ENCODE data around the gene HYCC1.
"Not testable (repeated sequence)": the region's sequence is repeated elsewhere in the genome, so short reads cannot be mapped to it uniquely, and the experiment has no call there.

The HYCC1 gene

GRCh38 chr7:23013715-23014649 lies at the start of gene HYCC1:
TSS of gene HYCC1 (minus strand) at chr7:23014130. CDS start at chr7:22991111, 23,019 bp downstream.
- DNase-seq, result peak; percentile 75

DNA sequence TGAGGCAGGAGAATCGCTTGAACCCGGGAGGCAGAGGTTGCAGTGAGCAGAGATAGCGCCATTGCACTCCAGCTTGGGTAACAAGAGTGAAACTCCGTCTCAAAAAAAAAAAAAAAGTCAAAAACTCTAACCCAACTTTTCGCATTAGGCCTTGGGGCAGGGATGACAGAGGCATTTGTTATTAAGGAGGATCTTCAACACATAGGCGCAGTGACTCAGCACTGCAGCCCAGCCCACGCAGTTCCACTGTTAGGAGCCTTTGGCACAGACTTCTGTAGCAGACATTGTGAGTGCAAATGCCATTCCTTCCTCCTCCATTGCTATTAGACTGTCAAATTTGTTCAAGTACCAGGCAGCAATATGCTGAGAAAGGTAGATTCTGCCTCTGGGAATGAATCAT lies 48.5 kb upstream of the HYCC1 start:
- no peak for DNase-seq

GRCh38 chr7:23061327-23061726 lies 47.4 kb upstream of the HYCC1 start:
- DNase-seq, result no peak

DNA sequence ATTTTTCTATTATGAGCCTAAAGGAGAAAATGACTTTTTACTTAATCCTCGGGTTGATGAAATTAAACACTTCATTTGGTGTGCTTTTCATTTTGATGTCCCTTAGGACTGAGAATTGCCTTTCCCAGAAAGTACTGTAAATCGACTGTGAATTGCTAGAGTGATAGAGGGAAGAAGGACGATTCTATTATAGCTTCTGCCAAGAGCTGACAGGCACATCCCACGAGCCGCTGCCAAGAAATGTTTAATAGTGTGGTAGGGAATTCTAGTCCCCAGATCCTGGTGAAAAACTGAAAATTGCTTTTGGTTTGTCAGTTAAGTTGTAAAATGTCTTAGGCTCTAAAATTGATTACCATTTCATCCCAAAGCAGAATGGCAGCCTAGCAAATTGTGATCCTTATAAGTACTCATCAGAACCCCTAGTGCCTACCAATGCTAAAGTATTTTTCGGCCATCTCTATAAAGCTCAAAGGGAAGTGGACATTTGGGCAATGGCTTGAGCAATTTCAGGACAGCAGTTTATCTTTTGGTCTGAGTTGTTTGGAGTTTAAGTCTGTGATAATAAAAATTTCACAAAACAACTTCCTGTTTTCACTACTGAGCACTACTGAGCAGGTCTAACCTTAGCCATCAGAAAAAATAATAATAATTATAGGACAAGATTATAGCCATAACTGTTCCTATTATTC lies 44.6 kb upstream of the HYCC1 start:
- no peak for DNase-seq

DNA sequence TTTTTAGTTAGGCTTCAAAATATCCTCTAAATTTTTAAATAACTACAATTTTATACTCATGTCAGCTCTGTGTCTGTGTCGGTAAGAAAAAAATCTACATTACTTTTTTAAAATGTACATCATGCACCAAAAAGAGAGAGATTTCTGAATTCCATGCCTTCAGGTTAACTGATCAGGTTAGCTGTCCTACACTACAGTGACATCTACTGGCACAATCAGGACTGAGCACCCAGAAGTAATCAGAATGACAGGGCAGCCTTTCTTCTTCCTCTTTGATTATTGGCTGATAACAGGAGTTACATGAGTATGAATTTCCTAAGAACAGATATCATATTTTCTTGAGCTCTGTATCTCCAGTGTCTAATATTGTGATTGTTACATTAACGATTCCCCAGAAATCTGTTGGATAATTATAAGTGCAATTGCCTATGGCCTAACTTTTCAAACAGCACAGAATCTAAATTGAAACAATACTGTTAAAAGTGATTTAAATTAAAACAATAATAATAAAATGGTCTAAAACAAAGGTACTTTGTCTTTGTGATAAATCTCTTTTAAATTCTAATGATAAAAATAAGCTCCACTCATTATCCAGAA lies 41.8 kb upstream of the HYCC1 start:
- peak; percentile 34 for DNase-seq

DNA sequence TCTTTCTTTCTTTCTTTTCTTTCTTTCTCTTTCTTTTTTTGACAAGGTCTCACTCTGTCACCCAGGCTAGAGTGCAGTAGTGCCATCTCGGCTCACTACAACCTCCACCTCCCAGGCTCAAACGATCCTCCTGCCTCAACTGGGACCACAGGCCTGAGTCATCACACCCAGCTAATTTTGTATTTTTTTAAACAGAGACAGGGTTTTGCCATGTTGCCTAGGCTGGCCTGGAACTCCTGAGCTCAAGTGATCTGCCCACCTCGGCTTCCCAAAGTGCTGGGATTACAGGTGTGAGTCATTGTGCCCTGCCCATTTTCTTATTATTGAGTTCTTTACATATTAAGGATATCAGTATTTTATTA lies 37.2 kb upstream of the HYCC1 start:
- not testable (repeated sequence) for DNase-seq

GRCh38 chr7:23046336-23046735 lies 32.4 kb upstream of the HYCC1 start:
- DNase-seq, result not testable (repeated sequence)

DNA sequence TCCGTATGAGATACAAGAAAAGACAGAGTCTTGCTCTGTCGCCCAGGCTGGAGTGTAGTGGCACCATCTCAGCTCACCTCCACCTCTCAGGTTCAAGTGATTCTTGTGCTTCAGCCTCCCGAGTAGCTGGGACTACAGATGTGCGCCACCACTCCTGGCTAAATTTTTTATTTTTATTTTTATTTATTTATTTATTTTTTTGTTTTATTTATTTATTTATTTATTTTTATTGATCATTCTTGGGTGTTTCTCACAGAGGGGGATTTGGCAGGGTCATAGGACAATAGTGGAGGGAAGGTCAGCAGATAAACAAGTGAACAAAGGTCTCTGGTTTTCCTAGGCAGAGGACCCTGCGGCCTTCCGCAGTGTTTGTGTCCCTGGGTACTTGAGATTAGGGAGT lies 31.2 kb upstream of the HYCC1 start:
- DNase-seq, result not testable (repeated sequence)

- no peak for DNase-seq
Measured at GRCh38 chr7:23044581-23044980, 30.7 kb upstream of the HYCC1 start.

DNA sequence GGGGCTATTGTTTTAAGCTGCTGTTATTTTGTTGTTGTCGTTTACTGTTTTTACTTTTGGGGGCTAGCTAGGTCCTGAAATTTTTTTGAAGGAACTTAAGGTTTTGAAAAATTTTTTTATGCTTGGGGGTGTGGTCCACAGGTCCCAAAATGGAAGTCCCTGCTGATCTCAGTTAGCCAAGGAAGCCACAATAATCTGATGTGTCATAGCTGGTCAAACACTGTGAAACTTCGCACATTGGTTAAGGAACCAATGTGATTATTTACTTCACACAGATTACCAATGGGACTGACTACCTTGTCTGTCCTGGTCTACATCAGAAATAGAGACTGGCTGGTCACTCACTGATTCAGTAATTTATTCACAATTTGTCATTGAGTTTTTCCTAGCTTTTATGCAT lies 29.5 kb upstream of the HYCC1 start:
- no peak for DNase-seq

GRCh38 chr7:23039674-23040073 lies 25.7 kb upstream of the HYCC1 start:
- DNase-seq, result not testable (repeated sequence)

DNA sequence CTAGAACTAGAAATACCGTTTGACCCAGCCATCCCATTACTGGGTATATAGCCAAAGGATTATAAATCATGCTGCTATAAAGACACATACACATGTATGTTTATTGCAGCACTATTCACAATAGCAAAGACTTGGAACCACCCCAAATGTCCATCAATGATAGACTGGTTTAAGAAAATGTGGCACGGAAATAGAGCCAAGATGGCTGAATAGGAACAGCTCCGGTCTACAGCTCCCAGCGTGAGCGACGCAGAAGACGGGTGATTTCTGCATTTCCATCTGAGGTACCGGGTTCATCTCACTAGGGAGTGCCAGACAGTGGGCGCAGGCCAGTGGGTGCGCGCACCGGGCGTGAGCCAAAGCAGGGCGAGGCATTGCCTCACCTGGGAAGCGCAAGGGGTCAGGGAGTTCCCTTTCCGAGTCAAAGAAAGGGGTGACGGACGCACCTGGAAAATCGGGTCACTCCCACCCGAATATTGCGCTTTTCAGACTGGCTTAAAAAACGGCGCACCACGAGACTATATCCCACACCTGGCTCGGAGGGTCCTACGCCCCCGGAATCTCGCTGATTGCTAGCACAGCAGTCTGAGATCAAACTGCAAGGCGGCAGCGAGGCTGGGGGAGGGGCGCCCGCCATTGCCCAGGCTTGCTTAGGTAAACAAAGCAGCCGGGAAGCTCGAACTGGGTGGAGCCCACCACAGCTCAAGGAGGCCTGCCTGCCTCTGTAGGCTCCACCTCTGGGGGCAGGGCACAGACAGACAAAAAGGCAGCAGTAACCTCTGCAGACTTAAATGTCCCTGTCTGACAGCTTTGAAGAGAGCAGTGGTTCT lies 21.8 kb upstream of the HYCC1 start:
- not testable (repeated sequence) for DNase-seq

DNA sequence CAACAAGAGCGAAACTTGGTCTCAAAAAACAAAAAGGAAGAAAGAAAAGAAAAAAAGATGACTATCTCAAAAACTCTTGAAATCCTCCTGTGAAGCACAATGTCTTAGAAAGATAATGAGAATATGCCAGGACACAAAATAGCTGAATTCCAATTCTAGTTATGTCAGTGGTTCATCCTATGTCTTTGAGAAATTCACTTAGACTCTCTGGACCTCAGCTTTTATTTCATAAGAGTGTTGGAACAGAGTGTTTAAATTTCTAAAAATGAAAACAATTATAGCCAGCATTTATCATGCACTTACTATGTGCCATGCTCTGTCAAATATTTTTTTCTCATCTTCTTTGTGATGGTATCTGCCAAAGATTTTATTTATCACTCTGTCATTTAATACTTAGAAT lies 13.3 kb upstream of the HYCC1 start:
- DNase-seq, result no peak

GRCh38 chr7:23026164-23026563 lies 12.2 kb upstream of the HYCC1 start:
- DNase-seq, result no peak

- DNase-seq, result no peak
Measured at GRCh38 chr7:23024454-23024853, 10.5 kb upstream of the HYCC1 start.

DNA sequence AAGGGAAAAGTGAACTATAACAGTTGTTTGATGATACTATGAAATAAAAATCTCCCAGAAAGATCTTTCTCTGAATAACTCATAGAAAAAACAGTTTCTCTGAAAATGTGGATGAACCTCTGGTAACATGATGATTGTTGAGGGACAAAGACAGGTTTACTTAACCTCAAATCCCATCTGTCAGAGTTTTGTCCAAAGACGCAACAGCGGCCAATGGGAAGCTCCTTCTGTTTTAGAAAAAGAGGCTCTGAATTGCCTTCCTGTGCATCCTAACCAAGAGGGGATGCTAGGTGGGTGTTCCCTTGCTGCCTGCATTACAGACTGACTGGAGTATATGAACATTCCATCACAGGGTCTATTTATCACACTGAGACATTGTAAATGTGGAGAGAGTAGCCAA lies 8.9 kb upstream of the HYCC1 start:
- DNase-seq, result no peak

DNA sequence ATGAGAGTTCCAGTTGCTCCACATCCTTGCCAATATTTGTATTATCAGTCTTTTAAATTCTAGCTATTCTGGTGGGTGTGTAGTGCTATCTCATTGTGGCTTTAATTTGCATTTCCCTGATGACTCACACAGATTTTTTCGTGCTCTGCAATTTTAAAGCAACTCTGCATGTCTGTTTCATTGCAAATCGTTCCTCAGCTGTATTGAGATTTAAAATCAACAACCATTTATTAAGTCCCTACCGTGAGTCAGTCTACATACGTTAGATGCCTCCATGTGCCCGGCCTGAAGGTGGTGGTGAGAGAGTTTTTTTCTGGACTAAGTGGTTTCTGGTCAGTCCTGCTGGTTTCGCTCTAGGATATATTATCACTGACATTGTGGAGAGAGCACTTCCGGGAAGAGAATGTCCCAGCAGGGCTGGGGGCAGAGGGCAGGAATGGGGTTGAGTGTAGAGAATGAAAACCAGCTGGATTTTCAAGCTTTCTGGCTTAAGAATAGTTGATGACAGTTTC lies 8.4 kb upstream of the HYCC1 start:
- DNase-seq, result no peak

DNA sequence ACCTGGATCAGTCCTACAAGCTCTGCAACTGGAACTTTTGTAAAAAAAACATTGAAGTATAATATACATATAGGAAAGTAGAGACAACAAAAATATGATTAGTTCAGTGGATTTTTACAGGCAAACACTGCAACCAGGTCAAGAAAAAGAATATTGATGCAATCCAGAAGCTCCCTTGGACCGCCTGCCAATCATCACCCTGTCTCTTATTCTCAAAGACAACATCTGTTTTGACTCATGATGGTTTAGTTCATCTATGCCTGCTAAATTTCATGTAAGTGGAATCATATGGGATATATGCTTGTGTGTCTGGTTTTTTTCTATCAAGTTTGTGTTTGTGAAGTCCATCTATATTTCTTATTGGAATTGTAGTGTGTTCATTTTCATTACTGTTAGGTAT lies 7.7 kb upstream of the HYCC1 start:
- no peak for DNase-seq

- no peak for DNase-seq
Measured at GRCh38 chr7:23020742-23021401, 6.9 kb upstream of the HYCC1 start.

- no peak for DNase-seq
Measured at GRCh38 chr7:23018750-23019149, 4.8 kb upstream of the HYCC1 start.

DNA sequence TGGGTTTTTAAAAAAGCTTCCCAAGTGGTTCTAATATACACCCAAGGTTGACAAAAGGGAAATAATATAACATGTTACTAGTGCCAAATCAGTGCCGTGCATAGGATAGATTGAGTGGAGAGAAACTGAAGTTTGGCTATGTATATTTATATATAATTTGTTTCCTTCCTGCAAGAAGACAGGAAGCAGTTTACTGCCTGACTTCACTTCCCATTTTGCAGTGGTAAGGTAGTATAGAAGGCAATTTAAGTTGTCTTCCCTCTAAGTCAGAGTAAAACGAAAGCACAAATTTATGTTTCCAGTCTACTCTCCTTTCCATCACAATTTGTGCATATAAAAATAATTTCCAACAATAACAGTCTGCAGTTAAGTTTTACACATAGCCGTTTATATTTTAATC lies 3.4 kb upstream of the HYCC1 start:
- no peak for DNase-seq
